Esophagus muscularis mucosa (tissue), 4 donors: ENCODE results near the gene ANKS1B. TPM values are rescaled to one million over a fixed set of nuclear protein-coding genes. Genes with fewer than 3 reads are reported as not detected.
A peak's percentile ranks its signal among the peaks of the same experiment; 100 is the strongest.

Source experiments
- DNase-seq: peaks from one replicate; pipeline ENCODE4 v3.0.0-alpha.2; 2017; ENCODE audit errors: extremely low spot score
- H3K27ac ChIP-seq, 4 donors: fragments of 200-600 bp; sonication (generic); replicated peaks in 1 of 4; 1 replicate in 3 of 4; 2 replicates in 1 of 4; pipeline ENCODE4 v1.5.1; 2016 to 2019; ENCODE audit warnings: mild to moderate bottlenecking in 1 of 4
- H3K27me3 ChIP-seq, 4 donors: fragments of 200-600 bp; sonication (generic); one replicate each; pipeline versions ENCODE4 v1.5.1 to v1.6.0; 2016 to 2019
- H3K36me3 ChIP-seq, 4 donors: fragments of 200-600 bp; sonication (generic); one replicate each; pipeline ENCODE4 v1.5.1; 2016 to 2019
- H3K4me1 ChIP-seq, 4 donors: fragments of 200-600 bp; sonication (generic); one replicate each; pipeline ENCODE4 v1.5.1; 2016 to 2019
- H3K4me3 ChIP-seq, 4 donors: fragments of 200-600 bp; sonication (generic); 1 replicate in 2 of 4; 2 replicates in 2 of 4; pipeline ENCODE4 v1.5.1; 2016 to 2019; ENCODE audit warnings: mild to moderate bottlenecking in 4 of 4, moderate library complexity in 1 of 4
- H3K9me3 ChIP-seq, 4 donors: fragments of 200-600 bp; sonication (generic); 1 replicate in 3 of 4; 2 replicates in 1 of 4; pipeline ENCODE4 v1.5.1; 2016 to 2019
- EP300 ChIP-seq: sonication (generic); formaldehyde crosslinking; IDR thresholded peaks from one replicate; pipeline ENCODE4 v1.6.1; 2017; ENCODE audit warnings: antibody characterized with exemption
- POLR2A ChIP-seq: fragments of 450-650 bp; IDR thresholded peaks from one replicate; pipeline ENCODE4 v1.6.1; 2017; ENCODE audit warnings: antibody characterized with exemption, moderate library complexity, mild to moderate bottlenecking, low read depth
- POLR2AphosphoS5 ChIP-seq, 2 donors: sonication (generic); formaldehyde crosslinking; IDR thresholded peaks; one replicate each; pipeline ENCODE4 v1.6.1; 2017; ENCODE audit warnings: antibody characterized with exemption in 2 of 2
- WGBS: methylation state at CpG from one replicate; pipeline ENCODE4 v1.1.5; 2018; 5-methylcytosine and 5-hydroxymethylcytosine counted together
- intact Hi-C: fragments of 100-400 bp; cut with DNase I; formaldehyde crosslinking; loops from one replicate; pipeline ENCODE4 v1.15.1; 2023
- total RNA-seq, 4 donors: library from RNA; depleted of rRNA; stranded (reverse); fragments of >200 nt; gene quantifications; one replicate each; pipeline versions ENCODE4 v1.1.0 to v1.2.1, GENCODE V29; 2016
- TF ChIP-seq, protein P1 (sequence below), 3 experiments: fragments of 200-600 bp in 2 of 3; fragments of 450-650 bp in 1 of 3; sonication (generic) in 2 of 3; IDR thresholded peaks; one replicate each; pipeline ENCODE4 v1.5.1; 2017 to 2019; ENCODE audit warnings: antibody characterized with exemption in 3 of 3, mild to moderate bottlenecking in 2 of 3, moderate library complexity in 1 of 3

ANKS1B gene
- total RNA-seq, 4 donors from 2014 or later, result 20.4 to 28.7 (median 21.6) TPM

DNA sequence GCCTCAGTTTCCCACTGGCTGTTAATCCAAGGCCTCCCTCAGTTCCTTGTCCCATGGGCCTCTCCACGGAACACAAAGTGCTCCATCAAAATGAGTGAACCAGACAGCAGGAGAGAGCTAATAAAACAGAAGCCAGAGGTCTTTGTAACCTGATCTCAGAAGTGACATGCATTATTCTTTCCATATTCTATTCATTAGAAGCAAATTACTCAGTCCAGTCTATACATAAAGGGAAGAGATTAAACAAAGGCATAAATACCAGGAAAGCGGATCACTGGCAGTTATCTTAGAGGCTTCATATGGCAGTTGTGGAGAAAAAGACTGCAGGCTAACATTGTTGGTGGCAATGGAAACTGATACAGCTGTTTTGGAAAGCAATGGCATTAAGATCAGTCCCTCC, 507.8 kb downstream of the ANKS1B start:
- no peaks in the 10 kb centered on the region for H3K27me3 ChIP-seq
- TF ChIP-seq POLR2A, result no peak
- TF ChIP-seq, protein P1, sequence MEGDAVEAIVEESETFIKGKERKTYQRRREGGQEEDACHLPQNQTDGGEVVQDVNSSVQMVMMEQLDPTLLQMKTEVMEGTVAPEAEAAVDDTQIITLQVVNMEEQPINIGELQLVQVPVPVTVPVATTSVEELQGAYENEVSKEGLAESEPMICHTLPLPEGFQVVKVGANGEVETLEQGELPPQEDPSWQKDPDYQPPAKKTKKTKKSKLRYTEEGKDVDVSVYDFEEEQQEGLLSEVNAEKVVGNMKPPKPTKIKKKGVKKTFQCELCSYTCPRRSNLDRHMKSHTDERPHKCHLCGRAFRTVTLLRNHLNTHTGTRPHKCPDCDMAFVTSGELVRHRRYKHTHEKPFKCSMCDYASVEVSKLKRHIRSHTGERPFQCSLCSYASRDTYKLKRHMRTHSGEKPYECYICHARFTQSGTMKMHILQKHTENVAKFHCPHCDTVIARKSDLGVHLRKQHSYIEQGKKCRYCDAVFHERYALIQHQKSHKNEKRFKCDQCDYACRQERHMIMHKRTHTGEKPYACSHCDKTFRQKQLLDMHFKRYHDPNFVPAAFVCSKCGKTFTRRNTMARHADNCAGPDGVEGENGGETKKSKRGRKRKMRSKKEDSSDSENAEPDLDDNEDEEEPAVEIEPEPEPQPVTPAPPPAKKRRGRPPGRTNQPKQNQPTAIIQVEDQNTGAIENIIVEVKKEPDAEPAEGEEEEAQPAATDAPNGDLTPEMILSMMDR (IDR thresholded peaks at IDR 0.05), result no peak
- no peaks in the 10 kb centered on the region for H3K9me3 ChIP-seq
- H3K4me1 ChIP-seq, result no peaks in the 10 kb centered on the region
- no peak for DNase-seq
- WGBS, result 78% methylated on average over 2 of the region's 2 CpGs
- intact Hi-C loops, result no loop called here
- H3K27ac ChIP-seq, result no peak overlapping the region
- H3K4me3 ChIP-seq, result no peak overlapping the region
- no peaks in the 10 kb centered on the region for H3K36me3 ChIP-seq

- H3K4me1 ChIP-seq, result peaks cover 0 to 23% (median 15%) of the 10 kb centered on the region in 4 donors
- H3K27me3 ChIP-seq, result no peaks in the 10 kb centered on the region
- no peak for TF ChIP-seq EP300
- no peak for TF ChIP-seq POLR2A
- TF ChIP-seq POLR2AphosphoS5 (IDR thresholded peaks at IDR 0.05), result no peak
- TF ChIP-seq, protein P1 (IDR thresholded peaks at IDR 0.05), result no peak
- intact Hi-C loops, result no loop called here
- no peak overlapping the region for H3K27ac ChIP-seq
- no peak for DNase-seq
- 75% methylated on average over 2 of the region's 4 CpGs for WGBS
- no peak overlapping the region for H3K4me3 ChIP-seq
- H3K36me3 ChIP-seq, result no peaks in the 10 kb centered on the region
- peaks cover 0 to 18% (median 6%) of the 10 kb centered on the region in 4 donors for H3K9me3 ChIP-seq
Observed at GRCh38 chr12:99455350-99456035, 529.2 kb downstream of the ANKS1B start.

GRCh38 chr12:99454539-99455172, 530.1 kb downstream of the ANKS1B start:
- peaks cover 0 to 18% (median 4%) of the 10 kb centered on the region in 4 donors for H3K9me3 ChIP-seq
- intact Hi-C loops, result no loop called here

DNA sequence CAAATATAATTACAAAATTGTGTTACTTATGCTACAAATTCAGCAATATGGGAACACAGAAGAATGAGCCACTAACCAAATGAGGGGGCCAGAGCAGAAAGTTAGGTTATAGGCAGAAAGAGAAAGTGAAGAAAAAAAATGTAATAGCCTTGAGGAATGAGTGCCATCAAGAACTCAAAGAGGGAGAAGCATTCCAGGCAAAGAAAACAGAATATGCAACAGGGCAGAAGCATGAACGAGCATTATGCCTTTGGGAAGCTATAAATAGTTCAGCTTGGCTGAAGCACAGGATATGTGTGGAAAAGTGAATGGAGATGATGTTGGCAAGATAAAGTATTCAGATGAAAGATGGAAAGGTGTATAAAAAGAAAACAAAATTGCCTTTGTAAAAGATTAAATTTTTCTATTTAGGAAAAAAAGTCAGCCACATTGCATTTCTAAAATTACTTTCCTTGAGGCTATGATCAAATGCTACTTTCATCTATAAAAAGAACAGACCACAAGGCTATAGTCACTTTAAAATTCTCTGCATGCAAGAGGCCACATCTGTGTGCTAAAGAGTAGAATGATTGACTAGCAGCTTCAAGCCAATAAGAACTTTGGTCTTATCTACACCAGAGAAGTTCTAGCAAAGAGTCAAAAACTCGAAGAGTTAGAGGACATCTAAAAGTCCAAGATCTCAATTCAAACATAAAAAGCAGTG, 530.7 kb downstream of the ANKS1B start:
- TF ChIP-seq POLR2AphosphoS5 (IDR thresholded peaks at IDR 0.05) (no peak), EP300 (no peak)
- peak overlapping the region in 3 of 4 donors; percentile 15 to 38 (median 31) for H3K27ac ChIP-seq
- H3K27me3 ChIP-seq, result no peaks in the 10 kb centered on the region
- no peak for DNase-seq
- 42% methylated on average over 2 of the region's 2 CpGs for WGBS
- H3K4me3 ChIP-seq, result no peak overlapping the region
- intact Hi-C loops, result no loop called here
- H3K4me1 ChIP-seq, result peaks cover 0 to 33% (median 22%) of the 10 kb centered on the region in 4 donors
- no peaks in the 10 kb centered on the region for H3K36me3 ChIP-seq
- peaks cover 0 to 14% (median under 1%) of the 10 kb centered on the region in 4 donors for H3K9me3 ChIP-seq

More at GRCh38 chr12:99454539-99455172, 530.1 kb downstream of the ANKS1B start:
- TF ChIP-seq EP300, result no peak
- no peak for TF ChIP-seq POLR2A
- no peak for TF ChIP-seq POLR2AphosphoS5 (IDR thresholded peaks at IDR 0.05)
- TF ChIP-seq, protein P1 (IDR thresholded peaks at IDR 0.05), result no peak
- no peak overlapping the region for H3K4me3 ChIP-seq
- DNase-seq, result no peak
- no peak overlapping the region for H3K27ac ChIP-seq
- H3K4me1 ChIP-seq, result peaks cover 0 to 32% (median 22%) of the 10 kb centered on the region in 4 donors
- no peaks in the 10 kb centered on the region for H3K27me3 ChIP-seq
- 89% methylated on average over 2 of the region's 2 CpGs for WGBS
- no peaks in the 10 kb centered on the region for H3K36me3 ChIP-seq

- DNase-seq, result no peak
- intact Hi-C loops, result no loop called here
- 47% methylated on average over 4 of the region's 4 CpGs for WGBS
Observed at GRCh38 chr12:99450036-99450630, 534.6 kb downstream of the ANKS1B start.

More at GRCh38 chr12:99450036-99450630, 534.6 kb downstream of the ANKS1B start:
- Histone ChIP-seq H3K27me3 (no peaks in the 10 kb centered on the region), H3K9me3 (no peaks in the 10 kb centered on the region), H3K4me3 (no peak overlapping the region), H3K36me3 (no peaks in the 10 kb centered on the region), H3K4me1 (peaks cover 0 to 33% (median 22%) of the 10 kb centered on the region in 4 donors), H3K27ac (peak overlapping the region in 1 of 4 donors; percentile 8)
- TF ChIP-seq, protein P1 (IDR thresholded peaks at IDR 0.05), result no peak
- no peak for TF ChIP-seq POLR2AphosphoS5 (IDR thresholded peaks at IDR 0.05)
- no peak for TF ChIP-seq EP300
- no peak for TF ChIP-seq POLR2A
